Measurements from ENCODE around the gene RMC1.
"Not testable (repeated sequence)": the region's sequence is repeated elsewhere in the genome, so short reads cannot be mapped to it uniquely, and the experiment has no call there.

The RMC1 gene

DNA sequence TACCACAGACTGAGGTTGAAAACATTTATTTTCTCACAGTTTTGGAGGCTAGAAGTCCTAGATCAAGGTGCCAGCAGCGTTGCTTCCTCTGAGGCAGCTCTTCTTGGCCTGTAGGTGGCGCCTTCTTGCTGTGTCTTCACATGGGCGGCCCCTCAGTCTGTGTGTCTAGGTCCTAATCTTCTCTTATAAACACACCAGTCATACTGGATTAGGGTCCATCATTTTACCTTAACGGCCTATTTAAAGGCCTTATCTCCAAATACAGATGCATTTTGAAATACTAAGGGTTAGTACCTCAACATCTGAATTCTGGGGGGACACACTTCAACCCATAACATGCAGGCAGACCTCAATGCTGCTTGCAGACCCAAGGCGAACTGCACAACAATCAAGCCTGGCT is 4.4 kb upstream of the RMC1 start:
- peak; percentile 58 for DNase-seq

DNA sequence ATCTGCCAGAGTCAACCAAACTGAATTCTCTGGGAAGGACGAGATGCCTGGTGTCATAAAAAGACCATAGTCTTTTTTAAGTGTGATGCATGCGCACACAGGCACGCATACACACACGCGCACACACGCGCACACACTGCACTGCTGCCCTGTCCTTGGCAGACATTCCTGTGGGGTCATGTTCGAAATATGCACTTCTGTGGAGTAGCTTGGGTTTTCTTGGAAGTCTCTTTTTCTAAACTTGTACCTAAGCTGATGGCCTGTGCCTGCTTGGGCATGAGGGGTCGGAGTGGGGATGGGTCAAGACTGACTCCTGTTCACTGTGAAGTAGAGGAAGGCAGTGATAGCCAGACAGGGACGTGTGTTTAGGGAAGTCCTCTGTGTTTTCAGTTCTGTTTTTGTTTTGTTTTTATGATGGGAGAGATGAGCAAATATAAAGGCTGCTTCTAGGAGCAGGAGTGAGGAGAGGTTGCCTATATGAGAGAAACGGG is 4.0 kb upstream of the RMC1 start:
- DNase-seq, result no peak

DNA sequence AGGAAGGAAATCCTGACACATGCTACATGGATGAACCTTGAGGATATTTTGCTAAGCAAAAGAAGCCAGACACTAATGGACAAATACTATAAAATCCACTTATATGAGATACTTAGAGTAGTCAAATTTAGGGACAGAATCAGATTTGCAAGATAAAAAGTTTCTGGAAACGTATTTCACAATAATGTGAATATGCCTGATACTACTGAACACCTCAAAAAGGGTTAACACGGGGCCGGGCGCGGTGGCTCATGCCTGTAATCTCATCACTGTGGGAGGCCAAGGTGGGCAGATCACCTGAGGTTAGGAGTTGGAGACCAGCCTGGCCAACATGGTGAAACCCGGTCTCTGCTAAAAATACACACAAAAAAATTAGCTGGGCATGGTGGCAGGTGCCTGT is 1.7 kb upstream of the RMC1 start:
- no peak for DNase-seq

- no peak for DNase-seq
Observed at GRCh38 chr18:23502516-23503037, 734 bp upstream of the RMC1 start.

DNA sequence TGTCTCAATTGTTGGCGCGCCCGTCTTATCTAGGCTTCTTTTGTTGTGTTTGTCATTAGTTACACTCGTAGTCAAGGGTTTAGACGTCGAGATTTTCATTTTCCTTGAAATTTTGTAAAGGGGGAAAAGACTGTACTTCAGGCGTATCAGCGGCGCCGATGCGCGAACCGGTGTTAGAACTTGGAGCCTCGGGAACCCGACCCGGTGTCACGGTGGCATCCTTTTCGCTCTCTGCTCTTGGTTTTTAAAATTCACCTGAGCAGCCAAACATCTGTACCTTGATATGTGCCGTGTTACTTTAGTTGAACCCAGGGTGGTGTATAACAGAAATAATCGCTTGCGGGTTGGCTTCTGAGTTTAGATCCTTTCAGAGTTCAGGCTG is 643 bp downstream of the RMC1 start:
- no peak for DNase-seq

GRCh38 chr18:23504720-23505119 is 1.4 kb downstream of the RMC1 start:
- DNase-seq, result no peak

- DNase-seq, result no peak
Observed at GRCh38 chr18:23506393-23506792, 3.1 kb downstream of the RMC1 start.

GRCh38 chr18:23510923-23511322 is 7.6 kb downstream of the RMC1 start:
- not testable (repeated sequence) for DNase-seq

DNA sequence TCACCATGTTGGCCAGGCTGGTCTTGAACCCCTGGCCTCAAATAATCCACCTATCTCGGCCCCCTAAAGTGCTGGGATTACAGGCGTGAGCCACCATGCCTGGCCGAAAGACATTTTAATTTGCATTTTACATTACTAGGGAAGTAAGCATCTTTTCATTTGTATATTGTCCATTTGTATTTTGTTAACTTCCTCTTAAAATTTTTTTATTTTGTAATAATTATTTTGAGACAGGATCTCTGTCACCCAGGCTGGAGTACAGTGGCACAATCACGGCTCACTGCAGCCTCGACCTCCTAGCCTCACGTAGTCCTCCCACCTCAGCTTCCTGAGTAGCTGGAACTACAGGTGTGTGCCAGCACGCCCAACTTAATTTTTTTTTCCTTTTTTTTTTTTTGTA is 8.9 kb downstream of the RMC1 start:
- not testable (repeated sequence) for DNase-seq

DNA sequence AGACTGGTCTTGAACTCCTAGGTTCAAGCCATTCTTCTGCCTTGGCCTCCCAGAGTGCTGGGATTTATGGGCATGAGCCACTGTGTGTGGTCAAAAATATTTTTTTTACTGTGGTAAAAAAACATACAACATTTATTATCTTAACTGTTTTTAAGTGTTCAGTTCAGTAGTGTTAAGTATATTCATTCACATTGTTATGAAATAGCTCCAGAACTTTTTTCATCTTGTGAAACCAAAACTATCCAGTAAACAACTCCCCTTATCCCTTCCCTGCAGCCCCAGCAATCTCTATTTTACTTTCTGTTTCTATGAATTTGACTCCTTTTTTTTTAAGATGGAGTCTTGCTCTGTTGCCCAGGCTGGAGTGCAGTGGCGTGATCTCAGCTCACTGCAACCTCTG is 9.3 kb downstream of the RMC1 start:
- no peak for DNase-seq

DNA sequence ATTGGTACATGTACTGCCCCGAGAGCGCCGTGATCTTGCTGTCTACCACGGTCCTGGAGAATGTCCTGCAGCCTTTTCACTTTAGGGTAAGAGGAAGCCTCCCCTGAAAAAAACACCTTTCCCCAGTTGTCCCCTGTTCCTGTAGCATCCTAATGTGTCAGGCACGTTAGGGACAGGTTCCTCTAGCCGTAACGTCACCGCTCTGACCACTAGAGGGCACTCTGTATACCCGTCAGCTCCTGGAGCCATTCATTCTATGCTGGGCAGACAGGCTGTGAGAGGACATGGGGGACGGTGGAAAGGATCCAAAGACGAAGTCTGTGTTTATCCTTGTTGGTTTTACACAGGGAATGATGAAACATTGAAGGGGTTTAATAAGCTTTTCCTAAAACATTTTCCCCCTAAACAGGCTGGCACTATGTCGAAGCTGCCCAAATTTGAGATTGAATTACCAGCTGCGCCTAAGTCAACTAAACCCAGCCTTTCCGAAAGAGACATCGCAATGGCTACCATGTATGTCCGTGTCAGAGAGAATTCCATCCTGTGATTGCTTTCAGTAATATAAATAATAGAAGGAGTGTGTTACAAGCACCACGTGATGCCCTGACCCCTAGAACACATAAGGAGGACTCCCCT is 12.7 kb downstream of the RMC1 start:
- DNase-seq, result peak; percentile 79

GRCh38 chr18:23519734-23520133 is 16.4 kb downstream of the RMC1 start:
- no peak for DNase-seq

- no peak for DNase-seq
Observed at GRCh38 chr18:23521271-23521670, 18.0 kb downstream of the RMC1 start.

- no peak for DNase-seq
Observed at GRCh38 chr18:23521907-23522306, 18.6 kb downstream of the RMC1 start.

DNA sequence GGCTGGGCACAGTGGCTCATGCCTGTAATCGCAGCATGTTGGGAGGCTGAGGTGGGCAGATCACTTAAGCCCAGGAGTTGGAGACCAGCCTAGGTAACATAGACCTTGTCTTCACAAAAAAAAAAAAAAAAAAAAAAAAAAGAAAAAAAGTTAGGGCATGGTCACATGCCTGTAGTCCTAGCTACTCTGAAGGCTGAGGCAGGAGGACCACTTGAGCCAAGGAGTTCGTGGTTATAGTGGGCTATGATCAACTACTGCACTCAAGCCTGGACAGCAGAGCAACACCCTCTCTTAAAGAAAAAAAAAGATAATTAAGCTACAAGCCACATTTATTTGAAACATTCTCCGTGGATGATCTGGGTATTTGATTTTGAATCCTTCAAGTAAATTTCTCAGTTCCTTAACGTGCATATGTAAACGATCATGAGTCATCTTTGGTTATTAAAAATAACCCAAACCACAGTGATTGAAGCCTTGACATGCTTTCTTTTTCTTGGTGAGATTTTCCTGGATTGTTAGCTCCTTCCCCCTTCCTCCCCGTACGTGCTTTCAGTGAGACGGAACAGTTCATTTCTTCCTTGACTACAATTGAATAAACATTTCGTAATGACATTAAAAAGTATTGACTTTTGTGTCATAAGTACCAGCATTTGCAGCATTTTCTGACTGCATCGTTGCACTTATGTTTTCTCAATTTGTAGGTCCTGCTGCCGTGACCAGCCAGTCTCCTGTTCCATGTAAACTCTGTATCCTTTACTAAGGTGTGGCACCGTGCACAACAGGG is 20.3 kb downstream of the RMC1 start:
- no peak for DNase-seq

DNA sequence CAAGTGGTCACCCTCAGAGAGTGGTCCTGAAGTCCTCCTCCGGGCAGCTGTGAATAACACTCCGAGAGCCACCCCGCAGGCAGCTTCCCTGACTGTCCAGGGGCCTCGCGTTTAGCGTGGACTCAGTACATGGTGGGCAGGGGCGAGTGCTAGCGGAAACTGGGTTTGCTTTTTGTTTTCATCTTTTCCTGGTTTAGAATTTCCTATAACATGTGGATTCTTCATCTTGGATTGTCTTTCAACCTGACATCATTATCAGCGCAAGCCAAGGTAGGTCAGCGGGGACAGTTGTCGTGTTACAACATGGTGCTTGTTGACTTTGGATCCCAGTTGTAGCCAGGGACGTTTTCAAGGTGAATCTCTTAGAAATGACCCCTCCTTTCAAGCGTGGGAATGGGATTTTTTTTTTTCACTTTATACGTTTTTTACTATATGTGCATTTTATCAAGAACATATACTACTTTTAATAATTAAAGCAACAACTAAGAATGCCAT is 20.9 kb downstream of the RMC1 start:
- DNase-seq, result no peak

- DNase-seq, result no peak
Observed at GRCh38 chr18:23526501-23527063, 23.3 kb downstream of the RMC1 start.

GRCh38 chr18:23528580-23529472 is 25.5 kb downstream of the RMC1 start:
- DNase-seq, result no peak

DNA sequence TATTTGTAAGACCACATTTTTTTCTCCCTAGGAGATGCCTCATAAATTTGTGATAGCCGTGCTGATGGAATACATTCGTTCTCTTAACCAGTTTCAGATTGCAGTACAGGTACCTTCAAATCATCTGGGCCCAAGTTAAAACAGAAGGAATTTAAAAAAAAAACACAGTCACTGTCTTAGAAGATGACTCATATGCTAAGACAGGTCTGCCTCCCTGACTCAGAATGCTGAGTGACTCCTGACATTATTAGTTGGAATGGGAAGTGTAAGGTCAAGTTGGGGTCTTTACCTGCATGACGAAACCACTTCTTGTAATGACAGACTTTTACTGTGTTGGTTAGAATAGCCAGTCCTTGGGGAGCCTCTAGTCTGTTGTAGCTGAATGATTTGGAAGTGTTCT is 26.3 kb downstream of the RMC1 start:
- DNase-seq, result no peak

- no peak for DNase-seq
Observed at GRCh38 chr18:23530195-23530594, 26.9 kb downstream of the RMC1 start.

- DNase-seq, result no peak
Observed at GRCh38 chr18:23531912-23532311, 28.6 kb downstream of the RMC1 start.

DNA sequence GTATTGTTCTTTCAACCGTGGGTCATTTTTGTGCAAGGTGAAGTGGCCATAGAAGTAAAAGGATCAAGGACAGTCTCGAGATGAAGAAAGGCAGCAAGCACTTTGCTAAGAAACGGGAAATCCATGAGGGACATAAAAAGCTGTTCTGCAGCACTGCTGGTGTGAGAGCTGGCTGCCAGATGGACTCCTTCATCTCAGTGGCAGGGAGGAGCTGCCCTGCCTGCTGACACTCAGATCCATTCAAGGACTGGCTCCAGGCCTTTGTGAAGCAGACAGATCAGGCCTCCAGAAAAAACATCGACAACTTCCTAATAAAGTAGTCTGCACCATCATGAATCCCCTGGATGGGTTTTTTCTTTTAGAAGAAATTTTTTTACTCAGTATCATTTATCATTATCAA is 29.5 kb downstream of the RMC1 start:
- DNase-seq, result no peak

- DNase-seq, result no peak
Observed at GRCh38 chr18:23534276-23534675, 31.0 kb downstream of the RMC1 start.

All from femur (tissue), 1 donor.